ENCODE measurements around the gene SLC2A9. TPM values are rescaled to one million over a fixed set of nuclear protein-coding genes. Genes with fewer than 3 reads are reported as not detected.

SLC2A9 gene
- polyA plus RNA-seq, 2 of the 4 experiments (the other 2 are of a cell fraction), result 0.62 to 0.70 TPM

DNA sequence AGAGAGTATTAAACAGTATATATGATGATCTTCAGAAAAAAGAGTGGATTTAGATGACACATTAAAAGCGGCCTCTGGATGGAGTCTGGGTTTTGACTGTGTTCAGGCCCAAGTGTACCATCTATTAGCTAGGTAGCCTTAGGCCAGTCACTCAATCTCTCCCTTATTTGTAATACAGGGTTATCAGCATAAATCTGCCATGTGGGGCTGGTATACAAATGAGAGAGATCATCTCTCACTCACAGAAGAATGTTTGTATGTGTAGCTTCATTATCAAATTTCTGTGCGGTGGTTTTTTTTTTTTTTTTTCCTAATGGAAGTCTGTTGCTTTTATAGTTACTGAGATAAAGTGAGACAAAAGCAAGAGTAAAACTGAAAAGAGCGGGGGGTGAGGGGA, 12.7 kb downstream of the SLC2A9 start:
- 95% methylated on average over 3 of the region's 3 CpGs for WGBS (ENCODE audit: missing lambda C conversion rate)
- Histone ChIP-seq H3K4me1 (peaks cover 43% of the 10 kb centered on the region), H3K9me3 (no peaks in the 10 kb centered on the region), H3K4me3 (no peak overlapping the region), H3K27ac (peak overlapping the region; percentile 43 to 58; a peak in 3 of 6 replicates), H3K4me2 (peak overlapping the region; percentile 83)
- ChIA-PET CTCF (interaction anchor here (0.6 to 2.7 kb wide), 5 partner anchors 10 to 284 kb away, joined by 3 to 8 read pairs (median 5); no protein-coding TSS in a partner anchor), POLR2A (no interaction called here)
- FAIRE-seq (no peak), ATAC-seq (no peak), DNase-seq (ENCODE audit: low read depth in 1 of 2, low spot score in 1 of 2) (no peak)
- TF ChIP-seq ESRRA (IDR thresholded peaks at IDR 0.05; ENCODE audit: borderline replicate concordance, low read length) (no peak), HDAC2 (IDR thresholded peaks at IDR 0.05) (no peak), EP300 (IDR thresholded peaks at IDR 0.05) (no peak), CHD4 (IDR thresholded peaks at IDR 0.05; ENCODE audit: borderline replicate concordance) (no peak), HOXB13 (CRISPR knock-in tag; IDR thresholded peaks at IDR 0.05; ENCODE audit: low read depth) (no peak), MYC (IDR thresholded peaks at IDR 0.05; ENCODE audit: borderline replicate concordance, low read length) (no peak), POLR2AphosphoS2 (conservative IDR thresholded peaks at IDR 0.05; ENCODE audit: low read length) (no peak), POLR2A (IDR thresholded peaks at IDR 0.05; ENCODE audit: low read length) (no peak), ZNF302 (CRISPR knock-in tag; IDR thresholded peaks at IDR 0.05) (no peak), SREBF2 (IDR thresholded peaks at IDR 0.05) (no peak), CBX2 (IDR thresholded peaks at IDR 0.05; ENCODE audit: borderline replicate concordance, low read depth) (no peak)
- TF ChIP-seq, protein P1, sequence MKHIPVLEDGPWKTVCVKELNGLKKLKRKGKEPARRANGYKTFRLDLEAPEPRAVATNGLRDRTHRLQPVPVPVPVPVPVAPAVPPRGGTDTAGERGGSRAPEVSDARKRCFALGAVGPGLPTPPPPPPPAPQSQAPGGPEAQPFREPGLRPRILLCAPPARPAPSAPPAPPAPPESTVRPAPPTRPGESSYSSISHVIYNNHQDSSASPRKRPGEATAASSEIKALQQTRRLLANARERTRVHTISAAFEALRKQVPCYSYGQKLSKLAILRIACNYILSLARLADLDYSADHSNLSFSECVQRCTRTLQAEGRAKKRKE (CRISPR knock-in tag; IDR thresholded peaks at IDR 0.05; ENCODE audit: low read depth), result no peak
- TF ChIP-seq, protein P2, sequence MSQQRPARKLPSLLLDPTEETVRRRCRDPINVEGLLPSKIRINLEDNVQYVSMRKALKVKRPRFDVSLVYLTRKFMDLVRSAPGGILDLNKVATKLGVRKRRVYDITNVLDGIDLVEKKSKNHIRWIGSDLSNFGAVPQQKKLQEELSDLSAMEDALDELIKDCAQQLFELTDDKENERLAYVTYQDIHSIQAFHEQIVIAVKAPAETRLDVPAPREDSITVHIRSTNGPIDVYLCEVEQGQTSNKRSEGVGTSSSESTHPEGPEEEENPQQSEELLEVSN (IDR thresholded peaks at IDR 0.05; ENCODE audit: borderline replicate concordance, low read depth), result no peak
- TF ChIP-seq, protein P3, sequence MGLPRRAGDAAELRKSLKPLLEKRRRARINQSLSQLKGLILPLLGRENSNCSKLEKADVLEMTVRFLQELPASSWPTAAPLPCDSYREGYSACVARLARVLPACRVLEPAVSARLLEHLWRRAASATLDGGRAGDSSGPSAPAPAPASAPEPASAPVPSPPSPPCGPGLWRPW (IDR thresholded peaks at IDR 0.05), result no peak
- TF ChIP-seq, protein P4, sequence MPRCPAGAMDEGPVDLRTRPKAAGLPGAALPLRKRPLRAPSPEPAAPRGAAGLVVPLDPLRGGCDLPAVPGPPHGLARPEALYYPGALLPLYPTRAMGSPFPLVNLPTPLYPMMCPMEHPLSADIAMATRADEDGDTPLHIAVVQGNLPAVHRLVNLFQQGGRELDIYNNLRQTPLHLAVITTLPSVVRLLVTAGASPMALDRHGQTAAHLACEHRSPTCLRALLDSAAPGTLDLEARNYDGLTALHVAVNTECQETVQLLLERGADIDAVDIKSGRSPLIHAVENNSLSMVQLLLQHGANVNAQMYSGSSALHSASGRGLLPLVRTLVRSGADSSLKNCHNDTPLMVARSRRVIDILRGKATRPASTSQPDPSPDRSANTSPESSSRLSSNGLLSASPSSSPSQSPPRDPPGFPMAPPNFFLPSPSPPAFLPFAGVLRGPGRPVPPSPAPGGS (IDR thresholded peaks at IDR 0.05), result no peak
- TF ChIP-seq, protein P5, sequence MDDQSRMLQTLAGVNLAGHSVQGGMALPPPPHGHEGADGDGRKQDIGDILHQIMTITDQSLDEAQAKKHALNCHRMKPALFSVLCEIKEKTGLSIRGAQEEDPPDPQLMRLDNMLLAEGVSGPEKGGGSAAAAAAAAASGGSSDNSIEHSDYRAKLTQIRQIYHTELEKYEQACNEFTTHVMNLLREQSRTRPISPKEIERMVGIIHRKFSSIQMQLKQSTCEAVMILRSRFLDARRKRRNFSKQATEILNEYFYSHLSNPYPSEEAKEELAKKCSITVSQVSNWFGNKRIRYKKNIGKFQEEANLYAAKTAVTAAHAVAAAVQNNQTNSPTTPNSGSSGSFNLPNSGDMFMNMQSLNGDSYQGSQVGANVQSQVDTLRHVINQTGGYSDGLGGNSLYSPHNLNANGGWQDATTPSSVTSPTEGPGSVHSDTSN (IDR thresholded peaks at IDR 0.05), result no peak

DNA sequence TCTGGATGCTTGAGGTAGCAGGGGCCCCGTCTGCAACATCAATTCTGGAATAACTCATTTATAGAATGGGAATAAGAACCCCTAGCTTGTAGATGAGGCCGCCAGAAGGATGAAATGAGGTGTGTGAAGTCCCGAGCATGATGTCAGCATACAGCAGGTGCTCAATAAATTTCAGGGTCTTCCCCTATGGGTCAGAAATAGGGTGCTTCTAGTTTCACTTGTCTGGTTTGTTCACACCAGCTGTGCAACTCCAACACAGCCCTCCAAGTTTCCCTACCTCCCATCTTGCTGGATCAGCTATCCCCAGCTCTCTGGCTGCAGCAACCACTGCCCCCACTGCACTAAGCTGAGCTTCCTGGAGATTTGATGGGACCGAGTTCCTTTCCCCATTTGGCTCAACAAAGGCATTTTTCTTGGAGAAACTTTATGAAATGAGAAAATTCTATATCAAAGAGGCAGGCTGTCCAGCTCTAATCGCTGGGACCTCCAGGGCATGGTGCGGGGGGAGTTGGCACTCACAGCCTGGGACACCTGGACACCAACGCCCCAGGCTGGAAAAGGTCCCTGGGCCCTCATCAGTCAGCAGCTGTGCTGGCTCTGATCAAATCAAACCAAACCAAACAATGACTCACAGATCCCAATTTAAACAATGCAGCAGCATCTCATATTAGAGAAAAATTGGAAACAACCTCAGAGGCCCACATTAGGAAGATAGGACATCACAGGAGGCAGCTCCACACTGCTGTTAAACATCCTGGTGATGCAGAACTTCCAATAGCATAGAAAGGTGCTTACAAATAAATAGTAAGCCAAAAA, 13.3 kb downstream of the SLC2A9 start:
- ATAC-seq (peak; percentile 36 to 42; a peak in 2 of 6 replicates), DNase-seq (ENCODE audit: low read depth in 1 of 2, low spot score in 1 of 2) (no peak), FAIRE-seq (no peak)
- H3K27ac ChIP-seq, result peak overlapping the region; percentile 82 to 84
- no peak overlapping the region for H3K4me3 ChIP-seq
- POLR2A ChIA-PET, result no interaction called here
- peak overlapping the region; percentile 83 for H3K4me2 ChIP-seq
- WGBS (ENCODE audit: missing lambda C conversion rate), result 40% methylated on average over 6 of the region's 7 CpGs
- 0 out of 2 replicates have a peak, but pooled peaks have one; percentile 10 for TF ChIP-seq JUNB (IDR thresholded peaks at IDR 0.05)
- peak; percentile 18; the same call in 1 of the 2 replicates for TF ChIP-seq FOSL2 (IDR thresholded peaks at IDR 0.05)
- 0 out of 2 replicates have a peak, but pooled peaks have one; percentile 19 for TF ChIP-seq FOSL2 (CRISPR knock-in tag; IDR thresholded peaks at IDR 0.05)
- no peak for TF ChIP-seq NPAS2 (CRISPR knock-in tag; IDR thresholded peaks at IDR 0.05; ENCODE audit: borderline replicate concordance)
- CTCF ChIA-PET, result interaction anchor here (0.6 to 2.7 kb wide), 7 partner anchors 7 to 284 kb away, joined by 3 to 8 read pairs (median 5); no protein-coding TSS in a partner anchor
- no peaks in the 10 kb centered on the region for H3K9me3 ChIP-seq
- H3K4me1 ChIP-seq, result peaks cover 43% of the 10 kb centered on the region

Measured in A549 (cell line).